ENCODE data around the gene MYL7. TPM values are rescaled to one million over a fixed set of nuclear protein-coding genes. Genes with fewer than 3 reads are reported as not detected.

Gene MYL7
- total RNA-seq, 2 experiments from 2014 or later = not detected

DNA sequence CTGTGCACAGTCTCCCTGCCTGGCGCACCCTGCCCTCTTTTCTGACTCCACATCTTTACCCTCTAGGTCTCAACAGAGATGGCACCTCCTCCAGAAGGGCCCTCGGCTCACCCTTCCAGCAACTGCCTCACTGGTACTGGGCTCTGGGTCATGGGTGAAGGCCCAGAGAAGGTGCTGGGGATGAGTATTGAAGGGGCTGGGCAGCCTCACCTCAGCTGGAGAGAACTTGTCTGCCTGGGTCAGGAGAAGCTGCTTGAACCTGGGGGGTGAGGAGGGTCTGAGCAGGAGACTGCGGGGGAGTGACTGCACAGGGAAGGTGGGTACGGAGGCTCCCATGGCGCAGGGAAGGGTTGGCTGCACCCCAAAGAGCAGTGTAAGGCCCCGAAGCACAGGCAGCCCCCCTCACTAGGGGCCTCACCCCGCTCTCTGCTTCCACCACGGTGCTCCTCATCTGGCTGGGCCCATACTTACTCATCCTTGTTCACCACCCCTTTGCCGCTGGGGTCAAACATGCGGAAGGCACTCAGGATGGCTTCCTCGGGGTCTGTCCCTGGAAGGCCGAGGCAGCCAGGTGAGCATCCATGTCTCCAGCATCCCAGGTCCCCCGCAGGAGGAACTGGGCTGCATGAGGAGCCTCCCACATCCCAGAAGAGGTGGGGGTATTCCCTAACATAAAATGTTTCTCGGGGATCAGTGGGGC, 1.7 kb downstream of the MYL7 start:
- Histone ChIP-seq H3K4me3 (ENCODE audit: low read depth, low read length, poor library complexity, severe bottlenecking) (no peak overlapping the region), H3K79me2 (ENCODE audit: insufficient read depth, low read depth, low read length) (no peaks in the 10 kb centered on the region), H3K4me2 (ENCODE audit: low read length) (no peak overlapping the region), H2AFZ (ENCODE audit: low read length) (no peak overlapping the region), H4K20me1 (ENCODE audit: insufficient read depth, low read length) (no peaks in the 10 kb centered on the region), H3K27ac (ENCODE audit: low read depth, low read length, poor library complexity, severe bottlenecking) (no peak overlapping the region), H3K36me3 (ENCODE audit: insufficient read depth, low read length) (no peaks in the 10 kb centered on the region), H3K9me2 (ENCODE audit: insufficient read depth, low read length) (no peaks in the 10 kb centered on the region), H3K4me1 (ENCODE audit: insufficient read depth, low read length, poor library complexity, severe bottlenecking) (no peaks in the 10 kb centered on the region), H3K9me3 (ENCODE audit: low read length) (no peaks in the 10 kb centered on the region)
- CTCF ChIA-PET (ENCODE audit: unreplicated experiment) = no interaction called here
- intact Hi-C loops (cut with micrococcal nuclease; ENCODE audit: unreplicated experiment) = no loop called here
- POLR2A ChIA-PET = no interaction called here
- BruUV-seq (replicated peaks) = no TSS peak
- DNase-seq (ENCODE audit: low spot score) = no peak
- TF ChIP-seq, protein P1, sequence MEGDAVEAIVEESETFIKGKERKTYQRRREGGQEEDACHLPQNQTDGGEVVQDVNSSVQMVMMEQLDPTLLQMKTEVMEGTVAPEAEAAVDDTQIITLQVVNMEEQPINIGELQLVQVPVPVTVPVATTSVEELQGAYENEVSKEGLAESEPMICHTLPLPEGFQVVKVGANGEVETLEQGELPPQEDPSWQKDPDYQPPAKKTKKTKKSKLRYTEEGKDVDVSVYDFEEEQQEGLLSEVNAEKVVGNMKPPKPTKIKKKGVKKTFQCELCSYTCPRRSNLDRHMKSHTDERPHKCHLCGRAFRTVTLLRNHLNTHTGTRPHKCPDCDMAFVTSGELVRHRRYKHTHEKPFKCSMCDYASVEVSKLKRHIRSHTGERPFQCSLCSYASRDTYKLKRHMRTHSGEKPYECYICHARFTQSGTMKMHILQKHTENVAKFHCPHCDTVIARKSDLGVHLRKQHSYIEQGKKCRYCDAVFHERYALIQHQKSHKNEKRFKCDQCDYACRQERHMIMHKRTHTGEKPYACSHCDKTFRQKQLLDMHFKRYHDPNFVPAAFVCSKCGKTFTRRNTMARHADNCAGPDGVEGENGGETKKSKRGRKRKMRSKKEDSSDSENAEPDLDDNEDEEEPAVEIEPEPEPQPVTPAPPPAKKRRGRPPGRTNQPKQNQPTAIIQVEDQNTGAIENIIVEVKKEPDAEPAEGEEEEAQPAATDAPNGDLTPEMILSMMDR (conservative IDR thresholded peaks at IDR 0.05; ENCODE audit: low read length) = no peak
- no peak for TF ChIP-seq EZH2phosphoT487 (IDR thresholded peaks at IDR 0.05; ENCODE audit: borderline replicate concordance, low read depth, low read length)

DNA sequence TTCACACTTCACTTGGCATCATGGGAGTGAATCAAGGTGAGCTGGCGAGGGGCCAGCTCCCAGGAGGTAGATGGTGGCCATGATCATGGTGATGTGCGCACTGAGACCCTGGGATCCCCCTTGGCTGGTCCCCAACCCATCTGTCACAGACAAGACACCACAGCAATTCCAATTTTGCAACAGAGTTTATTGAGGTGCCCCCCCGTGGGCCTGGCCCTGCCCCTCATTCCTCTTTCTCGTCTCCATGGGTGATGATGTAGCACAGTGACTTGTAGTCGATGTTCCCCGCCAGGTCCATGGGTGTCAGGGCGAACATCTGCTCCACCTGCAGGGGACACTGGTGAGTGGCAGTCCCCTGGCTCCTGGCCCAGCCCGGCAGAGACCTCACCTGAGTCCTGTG, 2.4 kb downstream of the MYL7 start:
- H3K36me3 ChIP-seq (ENCODE audit: insufficient read depth, low read length) = no peaks in the 10 kb centered on the region
- TF ChIP-seq, protein P1 (conservative IDR thresholded peaks at IDR 0.05; ENCODE audit: low read length) = no peak
- TF ChIP-seq EZH2phosphoT487 (IDR thresholded peaks at IDR 0.05; ENCODE audit: borderline replicate concordance, low read depth, low read length) = no peak
- no peak overlapping the region for H3K4me3 ChIP-seq (ENCODE audit: low read depth, low read length, poor library complexity, severe bottlenecking)
- H3K4me2 ChIP-seq (ENCODE audit: low read length) = no peak overlapping the region
- intact Hi-C loops (cut with micrococcal nuclease; ENCODE audit: unreplicated experiment) = no loop called here
- ChIA-PET POLR2A (interaction anchor here (1.8 kb wide), 1 partner anchor 11 kb away, joined by 5 read pairs; no protein-coding TSS in a partner anchor), CTCF (ENCODE audit: unreplicated experiment) (no interaction called here)
- no TSS peak for BruUV-seq (replicated peaks)
- no peaks in the 10 kb centered on the region for H3K4me1 ChIP-seq (ENCODE audit: insufficient read depth, low read length, poor library complexity, severe bottlenecking)
- H3K9me3 ChIP-seq (ENCODE audit: low read length) = no peaks in the 10 kb centered on the region
- no peaks in the 10 kb centered on the region for H3K79me2 ChIP-seq (ENCODE audit: insufficient read depth, low read depth, low read length)
- no peak for DNase-seq (ENCODE audit: low spot score)
- no peaks in the 10 kb centered on the region for H4K20me1 ChIP-seq (ENCODE audit: insufficient read depth, low read length)
- H3K9me2 ChIP-seq (ENCODE audit: insufficient read depth, low read length) = no peaks in the 10 kb centered on the region
- no peak overlapping the region for H2AFZ ChIP-seq (ENCODE audit: low read length)
- no peak overlapping the region for H3K27ac ChIP-seq (ENCODE audit: low read depth, low read length, poor library complexity, severe bottlenecking)

DNA sequence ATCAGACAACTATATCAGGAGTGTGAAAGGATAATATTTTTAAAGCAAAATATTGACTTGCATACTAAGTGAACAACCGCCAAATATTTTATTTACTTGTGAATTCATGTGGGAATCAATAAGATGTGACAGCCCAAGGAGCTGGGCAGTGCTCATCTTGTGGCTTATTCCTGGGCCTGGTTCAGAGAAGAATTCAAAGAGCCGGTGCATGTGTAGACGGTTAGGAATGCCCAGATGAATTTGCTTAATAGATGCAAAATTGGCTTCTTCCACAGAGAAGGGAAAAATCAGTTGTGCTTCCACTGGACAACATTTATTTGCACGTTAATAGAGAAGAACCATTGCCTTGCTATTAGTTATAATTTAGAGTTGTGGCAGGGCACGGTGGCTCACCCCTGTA, 4.4 kb downstream of the MYL7 start:
- Histone ChIP-seq H3K36me3 (ENCODE audit: insufficient read depth, low read length) (no peaks in the 10 kb centered on the region), H3K9me3 (ENCODE audit: low read length) (no peaks in the 10 kb centered on the region), H2AFZ (ENCODE audit: low read length) (no peak overlapping the region), H3K4me3 (ENCODE audit: low read depth, low read length, poor library complexity, severe bottlenecking) (no peak overlapping the region), H3K27ac (ENCODE audit: low read depth, low read length, poor library complexity, severe bottlenecking) (no peak overlapping the region), H3K4me2 (ENCODE audit: low read length) (no peak overlapping the region), H3K79me2 (ENCODE audit: insufficient read depth, low read depth, low read length) (no peaks in the 10 kb centered on the region), H3K9me2 (ENCODE audit: insufficient read depth, low read length) (no peaks in the 10 kb centered on the region), H4K20me1 (ENCODE audit: insufficient read depth, low read length) (no peaks in the 10 kb centered on the region), H3K4me1 (ENCODE audit: insufficient read depth, low read length, poor library complexity, severe bottlenecking) (no peaks in the 10 kb centered on the region)
- BruUV-seq (replicated peaks) = no TSS peak
- POLR2A ChIA-PET = interaction anchor here (0.6 kb wide), 1 partner anchor 55 kb away, joined by 4 read pairs; no protein-coding TSS in a partner anchor
- TF ChIP-seq, protein P1 (conservative IDR thresholded peaks at IDR 0.05; ENCODE audit: low read length) = no peak
- TF ChIP-seq EZH2phosphoT487 (IDR thresholded peaks at IDR 0.05; ENCODE audit: borderline replicate concordance, low read depth, low read length) = no peak
- intact Hi-C loops (cut with micrococcal nuclease; ENCODE audit: unreplicated experiment) = no loop called here
- no peak for DNase-seq (ENCODE audit: low spot score)
- CTCF ChIA-PET (ENCODE audit: unreplicated experiment) = no interaction called here
